ENCODE results near the gene CDH19.

DNA sequence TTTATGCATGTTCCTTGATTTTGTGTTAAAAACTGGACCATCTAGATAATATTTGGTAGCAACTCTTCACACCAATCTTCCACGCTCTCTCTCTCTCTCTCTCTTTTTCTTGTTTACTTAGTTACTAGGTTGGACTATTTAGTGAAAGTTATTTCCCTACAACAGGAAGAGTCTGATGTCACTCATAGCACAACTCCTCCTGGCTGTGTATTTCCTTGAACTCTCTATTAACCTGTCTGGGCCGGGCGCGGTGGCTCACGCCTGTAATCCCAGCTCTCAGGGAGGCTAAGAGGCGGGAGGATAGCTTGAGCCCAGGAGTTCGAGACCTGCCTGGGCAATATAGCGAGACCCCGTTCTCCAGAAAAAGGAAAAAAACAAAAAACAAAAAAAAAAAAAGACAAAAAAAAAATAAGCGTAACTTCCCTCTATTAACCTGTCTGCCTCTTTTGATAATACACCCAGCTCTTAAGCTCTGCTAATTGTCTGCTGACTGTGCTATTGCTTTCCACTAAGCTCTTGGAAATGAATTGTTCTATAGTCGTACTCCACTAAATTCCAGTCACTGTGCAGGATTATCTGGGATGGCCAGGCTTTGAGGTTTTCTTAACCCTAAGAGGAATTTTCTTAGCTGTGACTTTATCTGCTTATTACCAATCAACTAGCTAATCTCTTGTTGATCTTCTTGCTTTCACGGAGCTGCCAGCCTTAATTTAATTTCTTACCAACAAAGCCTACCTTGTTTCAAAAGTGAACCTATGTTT is 18.1 kb upstream of the CDH19 start:
- TF ChIP-seq POLR2A (IDR thresholded peaks at IDR 0.05; ENCODE audit: low read depth, low read length) (no peak), MAFK (IDR thresholded peaks at IDR 0.05; ENCODE audit: low read depth, low read length) (no peak), USF2 (IDR thresholded peaks at IDR 0.05; ENCODE audit: low read depth, low read length) (no peak), CHD1 (IDR thresholded peaks at IDR 0.05; ENCODE audit: low read depth, low read length) (no peak), RFX5 (IDR thresholded peaks at IDR 0.05; ENCODE audit: low read depth, low read length) (no peak), BHLHE40 (IDR thresholded peaks at IDR 0.05; ENCODE audit: low read depth, low read length) (no peak), RAD21 (IDR thresholded peaks at IDR 0.05; ENCODE audit: low read length) (no peak), RCOR1 (IDR thresholded peaks at IDR 0.05; ENCODE audit: insufficient replicate concordance, low read length) (no peak), MXI1 (IDR thresholded peaks at IDR 0.05; ENCODE audit: borderline replicate concordance, low read depth, low read length) (no peak)
- TF ChIP-seq, protein P1, sequence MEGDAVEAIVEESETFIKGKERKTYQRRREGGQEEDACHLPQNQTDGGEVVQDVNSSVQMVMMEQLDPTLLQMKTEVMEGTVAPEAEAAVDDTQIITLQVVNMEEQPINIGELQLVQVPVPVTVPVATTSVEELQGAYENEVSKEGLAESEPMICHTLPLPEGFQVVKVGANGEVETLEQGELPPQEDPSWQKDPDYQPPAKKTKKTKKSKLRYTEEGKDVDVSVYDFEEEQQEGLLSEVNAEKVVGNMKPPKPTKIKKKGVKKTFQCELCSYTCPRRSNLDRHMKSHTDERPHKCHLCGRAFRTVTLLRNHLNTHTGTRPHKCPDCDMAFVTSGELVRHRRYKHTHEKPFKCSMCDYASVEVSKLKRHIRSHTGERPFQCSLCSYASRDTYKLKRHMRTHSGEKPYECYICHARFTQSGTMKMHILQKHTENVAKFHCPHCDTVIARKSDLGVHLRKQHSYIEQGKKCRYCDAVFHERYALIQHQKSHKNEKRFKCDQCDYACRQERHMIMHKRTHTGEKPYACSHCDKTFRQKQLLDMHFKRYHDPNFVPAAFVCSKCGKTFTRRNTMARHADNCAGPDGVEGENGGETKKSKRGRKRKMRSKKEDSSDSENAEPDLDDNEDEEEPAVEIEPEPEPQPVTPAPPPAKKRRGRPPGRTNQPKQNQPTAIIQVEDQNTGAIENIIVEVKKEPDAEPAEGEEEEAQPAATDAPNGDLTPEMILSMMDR (conservative IDR thresholded peaks at IDR 0.05; ENCODE audit: low read depth, low read length), result no peak
- TF ChIP-seq, protein P2, sequence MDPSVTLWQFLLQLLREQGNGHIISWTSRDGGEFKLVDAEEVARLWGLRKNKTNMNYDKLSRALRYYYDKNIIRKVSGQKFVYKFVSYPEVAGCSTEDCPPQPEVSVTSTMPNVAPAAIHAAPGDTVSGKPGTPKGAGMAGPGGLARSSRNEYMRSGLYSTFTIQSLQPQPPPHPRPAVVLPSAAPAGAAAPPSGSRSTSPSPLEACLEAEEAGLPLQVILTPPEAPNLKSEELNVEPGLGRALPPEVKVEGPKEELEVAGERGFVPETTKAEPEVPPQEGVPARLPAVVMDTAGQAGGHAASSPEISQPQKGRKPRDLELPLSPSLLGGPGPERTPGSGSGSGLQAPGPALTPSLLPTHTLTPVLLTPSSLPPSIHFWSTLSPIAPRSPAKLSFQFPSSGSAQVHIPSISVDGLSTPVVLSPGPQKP (IDR thresholded peaks at IDR 0.05; ENCODE audit: borderline replicate concordance, low read depth, low read length), result no peak

Measured in IMR-90 (cell line).